MCF 10A (cell line): ENCODE measurements around the gene NOS2. TPM values are rescaled to one million over a fixed set of nuclear protein-coding genes. Genes with fewer than 3 reads are reported as not detected.
"Not testable (repeated sequence)": the region's sequence is repeated elsewhere in the genome, so short reads cannot be mapped to it uniquely, and the experiment has no call there.

Experiments used
- Bru-seq: library from RNA; stranded (reverse); fragments of 400-500 nt; gene quantifications from one replicate; lab custom pipeline; 2021; lab: Mats Ljungman, UMichigan
- BruChase-seq, 2 experiments: library from RNA; stranded (reverse); fragments of 400-500 nt; gene quantifications; one replicate each; lab custom pipeline; 2021; lab: Mats Ljungman, UMichigan
- BruUV-seq: library from RNA; stranded (reverse); fragments of 400-500 nt; replicated peaks from 2 replicates; lab custom pipeline; 2021; lab: Mats Ljungman, UMichigan
- CTCF ChIA-PET: fragments of 300-600 bp; sonication (Branson Sonifier 250); formaldehyde crosslinking; extraction: SDS; loops from one replicate; lab custom pipeline; 2021; ENCODE audit warnings: antibody characterized with exemption, inconsistent platforms; lab: Yijun Ruan, JAX
- POLR2A ChIA-PET: fragments of 300-600, 350-650 bp; sonication (Branson Sonifier 250); formaldehyde crosslinking; extraction: SDS; loops from one replicate; lab custom pipeline; 2020; ENCODE audit warnings: antibody characterized with exemption, inconsistent platforms; lab: Yijun Ruan, JAX
- DNase-seq: peaks from one replicate; pipeline ENCODE4 v3.0.0-alpha.2; 2018; ENCODE audit not compliant: unreplicated experiment
- H3K27ac Mint-ChIP-seq: one replicate; pipeline ENCODE4 v1.8.0; 2022; ENCODE audit warnings: mild to moderate bottlenecking, low read depth, mixed read lengths; ENCODE audit not compliant: unreplicated experiment
- H3K27me3 Mint-ChIP-seq: one replicate; pipeline ENCODE4 v1.8.0; 2022; ENCODE audit warnings: mixed read lengths; ENCODE audit not compliant: insufficient read depth, unreplicated experiment
- H3K36me3 Mint-ChIP-seq: one replicate; pipeline ENCODE4 v1.8.0; 2022; ENCODE audit warnings: mild to moderate bottlenecking, moderate library complexity, mixed read lengths; ENCODE audit not compliant: insufficient read depth, unreplicated experiment
- H3K4me1 Mint-ChIP-seq: one replicate; pipeline ENCODE4 v1.8.0; 2022; ENCODE audit warnings: mixed read lengths; ENCODE audit not compliant: insufficient read depth, unreplicated experiment
- H3K4me3 Mint-ChIP-seq: one replicate; pipeline ENCODE4 v1.8.0; 2022; ENCODE audit warnings: mild to moderate bottlenecking, moderate library complexity, mixed read lengths; ENCODE audit not compliant: unreplicated experiment
- H3K9me3 Mint-ChIP-seq: one replicate; pipeline ENCODE4 v1.8.0; 2022; ENCODE audit warnings: mixed read lengths; ENCODE audit not compliant: unreplicated experiment
- CTCF ChIP-seq: fragments of 200-600 bp; IDR thresholded peaks from one replicate; pipeline ENCODE4 v1.8.0; 2022; ENCODE audit warnings: antibody characterized with exemption, mild to moderate bottlenecking; ENCODE audit not compliant: unreplicated experiment
- intact Hi-C: fragments of 100-400 bp; cut with micrococcal nuclease; formaldehyde crosslinking; loops from 2 replicates; pipeline ENCODE4 v1.14.1; 2022
- long read RNA-seq: library from polyadenylated mRNA; stranded (forward); transcript quantifications from one replicate; pipeline ENCODE4 v2.0.0, GENCODE V29; 2022
- total RNA-seq: library from RNA; stranded (reverse); gene quantifications from 2 replicates; pipeline ENCODE4 v1.2.3, GENCODE V29; 2022

The NOS2 gene
- total RNA-seq (not detected in 2 replicates), Bru-seq, nascent RNA (not detected), BruChase-seq, experiment 1, labeled RNA remaining after a 6-hour chase (not detected), BruChase-seq, experiment 2, labeled RNA remaining after a 2-hour chase (not detected)
- long read RNA-seq: 0 reads

GRCh38 chr17:27800522-27800921 is at the start of gene NOS2:
TSS of gene NOS2 (minus strand) at chr17:27800529. CDS start at chr17:27798809, 1,720 bp downstream.
- no peak for TF ChIP-seq CTCF
- CTCF ChIA-PET: interaction anchor here (0.6 to 22.3 kb wide), 6 partner anchors 8 to 395 kb away, joined by 3 to 445 read pairs (median 6); partner anchors contain the start of gene LYRM9
- Mint-ChIP-seq H3K9me3 (no peaks in the 10 kb centered on the region), H3K4me1 (peaks cover 3% of the 10 kb centered on the region), H3K27me3 (peaks cover 45% of the 10 kb centered on the region), H3K27ac (no peak within 1 kb of the TSS), H3K4me3 (no peak within 1 kb of the TSS), H3K36me3 (no peaks in the 10 kb centered on the region)
- intact Hi-C loops: no loop called here
- no TSS peak for BruUV-seq
- POLR2A ChIA-PET: interaction anchor here (0.6 kb wide), 1 partner anchor 26 kb away, joined by 3 read pairs; no protein-coding TSS in a partner anchor
- DNase-seq: no peak

GRCh38 chr17:27849474-27850185 is 49.3 kb upstream of the NOS2 start:
- TF ChIP-seq CTCF: no peak
- no peak for DNase-seq
- ChIA-PET POLR2A (no interaction called here), CTCF (no interaction called here)
- Mint-ChIP-seq H3K9me3 (no peaks in the 10 kb centered on the region), H3K27me3 (peaks cover 28% of the 10 kb centered on the region), H3K4me3 (no peak overlapping the region), H3K4me1 (no peaks in the 10 kb centered on the region), H3K27ac (no peak overlapping the region), H3K36me3 (no peaks in the 10 kb centered on the region)
- intact Hi-C loops: no loop called here
- no TSS peak for BruUV-seq

- peaks cover 21% of the 10 kb centered on the region for H3K27me3 Mint-ChIP-seq
- no peak for TF ChIP-seq CTCF
- H3K4me1 Mint-ChIP-seq: no peaks in the 10 kb centered on the region
- no TSS peak for BruUV-seq
- no peak overlapping the region for H3K27ac Mint-ChIP-seq
- H3K9me3 Mint-ChIP-seq: no peaks in the 10 kb centered on the region
- DNase-seq: no peak
- ChIA-PET CTCF (interaction anchor here (1.0 kb wide), 1 partner anchor 45 kb away, joined by 3 read pairs; no protein-coding TSS in a partner anchor), POLR2A (no interaction called here)
- H3K36me3 Mint-ChIP-seq: no peaks in the 10 kb centered on the region
- no peak overlapping the region for H3K4me3 Mint-ChIP-seq
- intact Hi-C loops: no loop called here
Measured at GRCh38 chr17:27848931-27849330, 48.6 kb upstream of the NOS2 start.

GRCh38 chr17:27846808-27847307 is 46.5 kb upstream of the NOS2 start:
- H3K4me3 Mint-ChIP-seq, intact Hi-C loops, H3K27ac Mint-ChIP-seq, POLR2A ChIA-PET, DNase-seq, H3K9me3 Mint-ChIP-seq, BruUV-seq, H3K4me1 Mint-ChIP-seq, H3K36me3 Mint-ChIP-seq: not testable (repeated sequence)
- peaks cover 19% of the 10 kb centered on the region for H3K27me3 Mint-ChIP-seq
- CTCF ChIA-PET: interaction anchor here (0.7 to 2.2 kb wide), 3 partner anchors 33 to 369 kb away, joined by 3 to 11 read pairs (median 3); no protein-coding TSS in a partner anchor
